NCI-H1092 (cell line): Measurements from ENCODE around the gene VSIG10L.

Experiments
- DNase-seq: peaks from one replicate; lab custom pipeline; 2025; lab: John Stamatoyannopoulos, UW

Gene VSIG10L

DNA sequence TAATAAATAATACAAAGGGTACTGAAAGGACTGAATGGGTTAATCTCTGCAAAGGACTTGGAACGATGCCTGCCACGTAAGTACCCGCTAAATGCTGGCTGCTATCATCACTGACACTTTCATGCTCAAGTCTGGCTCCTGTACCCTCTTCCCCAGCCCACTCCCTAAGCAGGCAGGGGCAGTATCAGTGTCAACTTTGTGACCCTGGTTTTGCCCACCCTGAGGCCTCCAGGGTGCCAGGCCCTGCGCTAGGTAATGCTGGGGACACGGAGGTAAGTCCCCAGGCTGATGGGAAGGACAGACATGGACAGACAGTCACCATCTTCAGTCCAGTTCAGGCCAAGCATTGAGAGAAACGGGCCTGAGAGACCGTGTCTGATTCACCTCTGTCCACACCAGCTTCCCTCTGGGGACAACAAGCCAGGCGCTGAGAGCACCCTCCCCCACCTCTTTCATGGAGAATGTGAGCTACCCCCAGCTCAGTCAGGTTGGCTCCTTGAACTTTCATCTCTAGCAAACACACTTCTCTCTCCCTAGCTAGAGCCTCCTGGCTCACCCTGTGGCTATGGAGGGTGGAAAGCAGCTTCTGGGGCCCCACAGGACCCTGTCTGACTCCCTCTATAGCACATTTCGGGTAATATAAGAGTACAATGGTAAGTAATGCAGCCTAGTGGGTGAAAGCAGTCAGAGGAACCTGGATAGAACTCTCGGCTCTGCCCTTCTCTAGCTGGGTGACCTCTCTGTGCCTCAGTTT is 23.4 kb upstream of the VSIG10L start:
- no peak for DNase-seq

GRCh38 chr19:51364200-51365106 is 22.5 kb upstream of the VSIG10L start:
- no peak for DNase-seq

- no peak for DNase-seq
Observed at GRCh38 chr19:51361239-51361638, 19.3 kb upstream of the VSIG10L start.

- no peak for DNase-seq
Observed at GRCh38 chr19:51359294-51359693, 17.4 kb upstream of the VSIG10L start.

DNA sequence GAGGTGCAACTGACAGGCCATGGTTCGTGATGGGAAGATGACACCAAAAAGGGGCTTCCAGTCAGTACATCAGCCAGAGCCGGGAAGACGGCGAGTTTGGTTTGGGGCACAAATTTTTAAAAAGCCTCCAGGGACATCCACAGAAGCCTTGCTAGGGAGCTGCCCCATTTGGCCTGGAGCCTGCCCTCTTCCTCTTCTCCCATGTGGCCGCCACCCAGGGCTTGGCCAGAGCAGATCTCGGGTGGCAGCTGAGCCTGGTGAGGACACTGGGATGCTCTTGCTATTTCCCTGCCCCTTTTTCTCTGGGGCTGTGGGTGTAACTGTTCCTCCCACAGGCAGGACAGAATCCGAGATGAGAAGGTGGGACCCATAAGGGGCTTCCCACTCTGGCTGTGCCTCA is 16.0 kb upstream of the VSIG10L start:
- DNase-seq: no peak

DNA sequence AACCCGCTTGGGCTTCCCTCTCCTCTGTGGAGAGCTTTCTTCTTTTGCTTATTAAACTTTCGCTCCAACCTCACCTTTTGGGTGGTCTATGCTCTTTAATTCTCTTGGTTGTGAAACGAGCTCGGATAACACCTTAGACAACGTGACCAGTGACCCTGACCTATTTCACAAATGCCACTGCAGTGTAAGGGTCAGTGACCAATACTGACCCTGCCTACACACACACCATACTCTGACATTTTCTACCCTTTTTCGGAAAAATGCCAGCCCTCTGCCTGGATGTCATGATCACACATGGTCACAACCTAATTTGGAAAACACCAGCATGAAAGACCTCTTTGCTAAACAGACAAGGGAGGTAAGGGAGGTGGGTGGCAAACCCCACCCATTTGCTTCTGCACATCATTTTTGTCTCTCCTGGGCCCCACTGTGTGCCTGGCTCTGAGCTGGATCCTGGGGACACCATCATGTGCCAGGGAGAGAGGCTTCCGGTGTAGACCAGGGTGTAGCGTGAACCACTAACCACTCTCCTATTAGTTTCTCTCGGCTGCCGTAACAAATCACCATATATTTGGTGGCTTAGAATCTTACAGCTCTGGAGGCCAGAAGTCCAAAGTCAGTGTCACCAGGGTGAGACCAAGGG is 14.3 kb upstream of the VSIG10L start:
- DNase-seq: no peak

DNA sequence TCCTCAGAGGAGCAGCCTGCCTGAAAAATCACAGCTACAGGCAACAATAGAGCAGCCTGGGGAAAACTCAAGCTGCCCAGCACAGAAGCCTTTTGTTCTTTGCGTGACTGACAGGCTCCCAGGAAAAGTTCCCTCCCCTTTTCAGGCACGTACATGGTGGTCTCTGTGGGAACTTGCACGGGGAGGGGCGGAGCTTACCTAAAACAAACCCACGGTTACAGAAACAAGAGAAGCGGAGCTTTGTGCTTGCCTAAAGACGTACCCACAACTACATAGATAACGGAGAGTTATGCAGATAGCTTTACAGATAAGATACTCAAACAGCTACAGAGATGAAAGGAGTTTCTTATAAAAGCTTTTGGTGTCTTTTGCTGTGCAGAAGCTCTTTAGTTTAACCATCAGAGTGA is 12.8 kb upstream of the VSIG10L start:
- DNase-seq: no peak

- DNase-seq: no peak
Observed at GRCh38 chr19:51354103-51354741, 12.3 kb upstream of the VSIG10L start.

GRCh38 chr19:51352783-51353360 is 10.9 kb upstream of the VSIG10L start:
- no peak for DNase-seq

DNA sequence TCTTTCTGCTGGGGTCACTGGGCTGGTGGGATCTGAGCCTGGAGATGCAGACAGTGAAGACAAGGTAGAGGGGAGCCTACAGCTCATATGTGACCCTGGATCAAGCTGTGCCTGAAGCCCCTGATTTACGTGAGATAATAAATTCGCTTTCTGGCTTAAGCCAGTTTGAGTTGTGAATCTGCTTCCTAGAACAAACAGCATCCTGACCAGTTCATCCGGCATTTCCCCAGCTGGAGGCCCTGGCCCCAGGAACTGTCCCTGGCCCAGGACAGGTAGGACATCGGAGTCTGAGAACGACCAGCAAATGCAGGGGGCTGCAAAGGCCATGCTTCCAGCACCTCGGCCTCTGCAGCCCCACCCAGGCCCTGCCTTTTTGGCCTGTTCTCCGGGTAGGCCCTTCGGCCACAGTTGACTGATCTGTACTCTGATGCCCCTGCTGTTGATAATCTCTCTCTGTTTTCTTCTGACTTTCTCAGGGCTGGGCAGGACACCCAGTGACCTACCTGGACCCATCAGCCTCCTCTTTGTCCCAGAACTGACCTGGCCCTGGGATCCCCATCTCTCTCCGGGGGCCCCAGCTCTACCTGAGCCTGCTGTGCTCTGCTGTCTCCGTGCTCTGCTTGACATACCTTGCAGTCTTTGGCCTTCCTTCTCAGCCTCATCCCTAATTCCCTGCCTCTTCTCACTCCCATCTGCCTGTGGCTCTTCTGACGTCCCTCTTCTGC is 9.5 kb upstream of the VSIG10L start:
- no peak for DNase-seq

DNA sequence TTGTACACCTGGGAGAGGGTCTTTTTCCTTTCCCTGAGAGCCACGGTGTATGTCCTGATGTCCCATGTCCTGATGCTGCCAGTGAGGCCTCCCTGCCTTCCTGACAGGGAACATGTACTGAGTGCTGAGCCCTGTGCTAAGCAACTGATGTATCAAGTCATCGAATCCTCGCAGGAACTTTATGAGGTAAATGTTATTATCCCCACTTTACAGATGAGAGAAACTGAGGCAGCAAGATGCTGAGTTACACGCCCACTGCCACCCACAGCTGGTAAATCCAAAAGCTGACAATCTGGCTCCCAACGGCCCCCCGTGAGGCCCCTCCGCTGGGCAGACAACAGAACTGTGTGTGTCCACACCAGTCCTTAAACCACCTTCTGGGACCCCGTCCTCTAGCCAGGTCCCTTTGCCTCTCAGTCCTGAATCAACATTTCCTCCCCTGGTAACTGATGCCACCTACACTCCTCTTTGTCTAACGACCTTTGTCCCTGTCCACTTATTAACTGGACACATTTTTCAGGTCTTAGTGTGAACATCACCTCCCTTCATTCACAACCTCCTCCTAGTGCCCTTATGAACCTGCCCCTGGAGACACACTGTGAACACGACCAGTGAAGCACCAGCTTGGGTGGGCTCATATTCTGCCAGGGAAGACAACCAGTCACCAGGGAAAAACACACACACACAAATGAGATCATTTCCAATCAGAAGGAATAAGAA is 5.4 kb upstream of the VSIG10L start:
- DNase-seq: no peak

GRCh38 chr19:51346742-51347141 is 4.8 kb upstream of the VSIG10L start:
- DNase-seq: no peak

GRCh38 chr19:51345076-51345620 is 3.2 kb upstream of the VSIG10L start:
- no peak for DNase-seq

- no peak for DNase-seq
Observed at GRCh38 chr19:51342631-51343569, 961 bp upstream of the VSIG10L start.

- DNase-seq: no peak
Observed at GRCh38 chr19:51341066-51341465, 873 bp downstream of the VSIG10L start.

GRCh38 chr19:51339687-51340656 is 2.0 kb downstream of the VSIG10L start:
- no peak for DNase-seq

DNA sequence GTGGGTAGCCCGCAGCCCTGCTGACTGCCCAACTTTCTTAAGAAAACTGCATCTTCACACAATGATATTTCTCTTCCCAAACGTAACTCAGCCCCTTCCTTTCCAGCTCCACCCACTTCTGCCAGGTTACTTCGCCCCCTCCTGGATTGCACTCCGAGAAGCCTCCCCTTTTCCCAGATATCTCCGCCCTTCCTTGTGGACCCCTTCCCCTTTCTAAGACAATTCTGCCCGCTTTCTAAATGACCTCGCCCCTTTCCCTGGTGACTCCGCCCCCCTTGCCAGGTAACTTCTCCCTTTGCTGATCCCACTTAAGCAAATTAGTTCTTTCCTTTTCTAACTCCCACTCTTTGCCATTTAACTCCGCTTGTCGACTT is 2.6 kb downstream of the VSIG10L start:
- no peak for DNase-seq
